GM21515 (cell line): ENCODE measurements around the gene SRCIN1.
"Not testable (repeated sequence)": the region's sequence is repeated elsewhere in the genome, so short reads cannot be mapped to it uniquely, and the experiment has no call there.

Experiments used
- ATAC-seq: cut with Tn5 transposase; IDR thresholded peaks from one replicate; pipeline ENCODE4 v1.9.1; 2021; ENCODE audit not compliant: unreplicated experiment

SRCIN1 gene

DNA sequence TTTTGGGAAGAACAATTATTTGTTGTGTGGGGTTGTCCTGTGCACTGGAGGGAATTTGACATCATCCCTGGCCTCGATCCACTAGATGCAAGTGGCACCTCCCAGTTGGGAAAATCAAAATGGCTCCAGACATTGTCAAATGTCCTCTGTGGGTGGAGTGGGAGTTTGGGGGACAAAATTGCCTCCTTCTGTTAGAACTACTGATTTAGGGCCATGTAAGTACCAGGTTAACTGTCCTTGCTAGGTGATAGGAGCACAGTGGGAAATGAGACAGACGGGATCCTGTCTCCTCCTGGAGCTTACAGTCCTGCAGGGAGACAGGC lies 120.6 kb downstream of the SRCIN1 start:
- ATAC-seq: no peak

DNA sequence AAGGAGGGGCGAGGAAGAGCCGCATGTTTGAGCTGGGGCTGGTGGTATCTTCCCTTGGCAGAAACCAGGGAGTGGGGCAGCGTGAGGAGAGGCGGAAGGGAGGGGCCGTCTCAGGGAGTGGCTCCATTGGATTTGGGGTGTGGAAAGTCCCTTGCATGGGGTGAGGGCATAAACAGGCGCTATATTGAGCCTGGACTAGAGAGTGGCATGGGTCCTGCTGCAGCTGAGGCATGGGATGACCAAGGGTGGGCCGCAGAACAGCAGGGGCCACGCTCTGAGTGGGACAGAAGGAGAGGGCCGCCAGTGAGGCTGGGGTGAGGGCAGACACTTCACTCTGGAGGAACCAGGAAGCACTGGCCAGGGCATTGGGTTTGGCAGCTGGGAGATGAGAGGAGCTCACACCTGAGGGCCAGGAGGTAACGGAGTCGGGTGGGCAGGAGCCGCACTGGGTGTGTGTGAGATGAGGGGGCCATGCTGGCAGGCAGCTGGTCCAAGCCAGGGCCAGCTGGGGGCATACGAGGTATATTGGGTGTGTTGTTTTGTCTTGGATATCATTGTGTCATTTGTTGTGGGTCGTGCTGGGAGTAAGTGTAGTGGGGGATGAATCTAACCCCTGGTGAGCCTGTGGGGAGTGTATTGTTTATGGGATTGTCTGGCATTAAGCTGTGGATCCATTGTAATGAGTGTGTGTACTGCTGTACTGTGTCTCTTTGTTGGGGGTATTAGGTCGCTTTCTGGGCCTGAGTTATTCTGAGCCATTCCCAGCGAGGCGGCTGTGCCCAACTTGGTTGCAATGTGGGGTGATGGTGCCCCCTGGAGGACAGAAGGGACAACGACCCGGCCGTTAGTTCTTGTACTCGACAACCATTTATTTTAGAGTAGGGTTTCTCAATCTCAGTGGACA lies 121.3 kb downstream of the SRCIN1 start:
- ATAC-seq: not testable (repeated sequence)

DNA sequence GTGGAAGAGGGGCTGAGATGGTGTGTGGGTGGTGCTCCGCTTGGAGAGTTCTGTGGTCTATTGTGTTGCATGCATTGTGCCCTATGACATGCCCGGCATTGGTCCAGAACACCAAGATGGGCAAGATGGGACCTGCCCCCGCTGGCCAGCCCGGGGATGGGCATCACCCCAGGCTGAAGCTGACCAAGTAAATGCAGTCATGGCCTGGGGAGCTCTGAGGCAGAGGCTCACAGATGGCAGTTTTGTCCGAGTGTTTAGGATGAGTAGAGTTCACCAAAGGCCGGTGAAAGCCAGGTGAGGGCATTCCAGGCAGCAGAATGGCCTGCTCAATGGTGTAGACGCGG lies 123.1 kb downstream of the SRCIN1 start:
- not testable (repeated sequence) for ATAC-seq

DNA sequence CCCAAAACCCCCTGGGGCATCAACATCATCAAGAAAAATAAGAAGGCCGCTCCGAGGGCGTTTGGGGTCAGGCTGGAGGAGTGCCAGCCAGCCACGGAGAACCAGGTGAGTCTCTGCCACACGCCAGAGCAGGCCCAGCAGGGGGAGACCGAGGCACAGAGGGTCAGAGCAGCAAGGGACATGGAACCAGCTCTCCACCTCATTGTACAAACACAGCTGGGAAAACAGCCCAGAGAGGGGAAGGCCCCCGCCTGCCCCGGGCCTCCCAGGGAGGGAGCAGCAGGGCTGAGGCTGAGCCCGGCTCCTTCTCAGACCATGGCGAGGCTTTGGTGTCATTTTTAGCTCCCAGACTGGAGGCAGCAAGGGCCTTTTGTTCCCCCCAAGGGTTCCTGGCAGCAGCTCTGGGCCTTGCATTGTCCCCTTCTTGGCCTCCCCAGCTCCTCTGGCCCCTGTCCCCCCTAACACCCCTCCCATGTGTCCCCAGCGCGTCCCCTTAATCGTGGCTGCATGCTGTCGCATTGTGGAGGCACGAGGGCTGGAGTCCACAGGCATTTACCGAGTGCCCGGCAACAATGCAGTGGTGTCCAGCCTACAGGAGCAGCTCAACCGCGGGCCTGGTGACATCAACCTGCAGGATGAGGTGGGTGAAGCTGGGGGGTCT lies 123.6 kb downstream of the SRCIN1 start:
- ATAC-seq: not testable (repeated sequence)
